Measurements from ENCODE around the gene HOXC12.

Gene HOXC12

DNA sequence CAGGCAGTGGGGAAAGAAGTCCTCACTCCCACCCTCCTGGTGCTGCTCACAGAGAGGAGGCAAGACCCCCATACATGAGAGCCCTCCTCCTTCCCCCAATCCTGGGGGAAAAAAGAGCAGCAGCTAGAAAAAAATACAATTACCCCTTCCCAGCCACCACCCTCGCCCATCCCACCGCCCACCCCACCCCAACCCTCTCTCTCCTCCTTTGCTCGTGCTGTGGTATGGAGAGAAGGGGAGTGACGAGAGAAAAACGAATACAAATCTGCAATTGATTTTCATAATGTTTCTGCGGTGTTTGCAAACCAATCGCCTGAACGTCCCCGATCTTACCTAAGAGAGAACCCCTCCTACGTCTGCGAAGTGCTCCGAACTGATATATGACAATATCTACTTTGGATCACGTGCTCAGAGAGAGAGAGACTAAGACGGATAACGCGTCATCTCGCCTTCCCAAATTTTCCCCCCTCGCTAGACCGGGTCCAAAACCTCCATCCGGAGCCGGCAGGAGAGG, 18.1 kb downstream of the HOXC12 start, which contains the start of gene HOXC11:
HOXC11 (plus strand) TSS at position 405 of the 514 bp plus-strand sequence. CDS start 116 bp downstream, outside the sequence.
- DNase-seq (ENCODE audit: low read depth) = no peak

DNA sequence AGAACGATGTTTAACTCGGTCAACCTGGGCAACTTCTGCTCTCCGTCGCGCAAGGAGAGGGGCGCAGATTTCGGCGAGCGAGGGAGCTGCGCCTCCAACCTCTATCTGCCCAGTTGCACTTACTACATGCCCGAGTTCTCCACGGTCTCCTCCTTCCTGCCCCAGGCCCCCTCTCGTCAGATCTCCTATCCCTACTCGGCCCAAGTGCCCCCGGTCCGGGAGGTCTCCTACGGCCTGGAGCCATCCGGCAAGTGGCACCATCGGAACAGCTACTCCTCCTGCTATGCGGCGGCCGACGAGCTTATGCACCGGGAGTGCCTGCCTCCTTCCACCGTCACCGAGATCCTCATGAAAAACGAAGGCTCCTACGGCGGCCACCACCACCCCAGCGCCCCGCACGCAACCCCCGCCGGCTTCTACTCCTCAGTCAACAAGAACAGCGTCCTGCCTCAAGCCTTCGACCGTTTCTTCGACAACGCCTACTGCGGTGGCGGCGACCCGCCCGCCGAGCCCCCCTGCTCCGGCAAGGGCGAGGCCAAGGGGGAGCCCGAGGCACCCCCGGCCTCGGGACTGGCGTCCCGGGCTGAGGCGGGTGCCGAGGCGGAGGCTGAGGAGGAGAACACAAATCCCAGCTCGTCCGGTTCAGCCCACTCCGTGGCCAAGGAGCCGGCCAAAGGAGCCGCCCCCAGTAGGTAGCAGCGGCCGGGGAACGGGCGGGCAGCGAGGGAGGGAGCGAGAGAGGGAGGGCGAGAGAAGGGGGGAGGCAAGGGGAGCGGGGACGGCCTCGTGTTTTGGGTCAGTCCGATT, 18.7 kb downstream of the HOXC12 start:
- no peak for DNase-seq (ENCODE audit: low read depth)

DNA sequence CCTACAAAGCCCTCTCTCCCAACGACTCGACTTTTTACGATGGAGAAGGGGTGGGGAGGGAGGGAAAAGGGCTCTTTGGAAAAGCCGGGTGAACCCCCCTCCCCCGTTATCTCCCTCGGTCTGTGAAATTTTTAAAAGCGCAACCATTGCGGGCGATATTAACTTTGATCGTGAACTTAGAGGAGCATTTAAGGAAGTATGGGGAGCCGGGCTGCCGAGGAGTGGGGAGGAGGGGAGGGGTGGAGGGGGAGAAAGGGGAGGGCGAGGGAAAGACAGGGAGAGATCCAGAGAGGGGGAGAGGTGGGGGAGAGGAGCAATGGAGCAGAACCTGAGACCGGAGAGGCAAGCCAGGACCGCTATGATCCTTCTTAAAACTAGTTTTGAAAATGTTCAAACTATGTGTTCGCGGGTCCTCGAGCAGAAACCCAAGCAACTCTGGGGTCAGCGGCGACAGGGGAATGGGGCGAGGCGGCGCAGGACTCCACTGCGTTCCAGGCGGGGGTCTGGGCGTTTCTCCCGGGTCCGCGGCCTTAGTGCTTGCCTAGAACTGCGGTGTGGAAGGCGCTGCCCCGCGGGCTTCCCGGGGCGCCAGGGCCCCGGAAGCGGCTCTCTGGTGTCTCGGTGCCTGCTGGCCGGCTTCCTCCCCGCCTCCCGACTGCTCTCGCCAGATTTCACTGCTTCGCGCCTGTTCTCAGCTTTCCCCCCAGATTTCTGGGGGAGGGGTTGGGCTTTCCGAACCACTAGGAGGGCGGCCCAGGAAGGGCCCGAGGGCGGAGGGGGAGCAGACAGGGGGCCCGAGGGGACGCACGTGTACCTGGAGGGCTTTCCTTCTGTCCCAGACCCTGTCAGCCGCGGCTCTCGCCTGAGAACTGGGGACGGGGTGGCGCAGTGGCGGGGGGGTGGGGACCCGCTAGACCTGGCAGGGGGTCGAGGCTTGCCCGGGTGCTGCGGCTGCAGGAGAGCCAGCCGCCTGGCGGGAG, 19.7 kb downstream of the HOXC12 start, which contains the start of gene HOTAIR:
HOTAIR (minus strand) TSS at position 871 of the 980 bp plus-strand sequence.
- no peak for DNase-seq (ENCODE audit: low read depth)

DNA sequence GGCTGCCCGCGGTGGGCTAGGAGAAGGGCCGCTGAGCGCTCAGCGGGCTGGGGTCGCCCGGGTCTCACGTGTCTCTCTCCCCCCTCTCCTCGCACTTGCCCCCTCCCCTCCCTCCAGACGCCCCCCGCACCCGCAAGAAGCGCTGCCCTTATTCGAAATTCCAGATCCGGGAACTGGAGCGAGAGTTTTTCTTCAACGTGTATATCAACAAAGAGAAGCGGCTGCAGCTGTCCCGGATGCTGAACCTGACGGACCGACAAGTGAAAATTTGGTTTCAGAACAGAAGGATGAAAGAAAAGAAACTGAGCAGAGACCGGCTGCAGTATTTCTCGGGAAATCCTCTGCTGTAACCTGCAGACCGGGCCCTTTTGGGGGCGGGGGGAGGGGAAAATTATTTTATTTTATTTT, 20.4 kb downstream of the HOXC12 start:
- no peak for DNase-seq (ENCODE audit: low read depth)

DNA sequence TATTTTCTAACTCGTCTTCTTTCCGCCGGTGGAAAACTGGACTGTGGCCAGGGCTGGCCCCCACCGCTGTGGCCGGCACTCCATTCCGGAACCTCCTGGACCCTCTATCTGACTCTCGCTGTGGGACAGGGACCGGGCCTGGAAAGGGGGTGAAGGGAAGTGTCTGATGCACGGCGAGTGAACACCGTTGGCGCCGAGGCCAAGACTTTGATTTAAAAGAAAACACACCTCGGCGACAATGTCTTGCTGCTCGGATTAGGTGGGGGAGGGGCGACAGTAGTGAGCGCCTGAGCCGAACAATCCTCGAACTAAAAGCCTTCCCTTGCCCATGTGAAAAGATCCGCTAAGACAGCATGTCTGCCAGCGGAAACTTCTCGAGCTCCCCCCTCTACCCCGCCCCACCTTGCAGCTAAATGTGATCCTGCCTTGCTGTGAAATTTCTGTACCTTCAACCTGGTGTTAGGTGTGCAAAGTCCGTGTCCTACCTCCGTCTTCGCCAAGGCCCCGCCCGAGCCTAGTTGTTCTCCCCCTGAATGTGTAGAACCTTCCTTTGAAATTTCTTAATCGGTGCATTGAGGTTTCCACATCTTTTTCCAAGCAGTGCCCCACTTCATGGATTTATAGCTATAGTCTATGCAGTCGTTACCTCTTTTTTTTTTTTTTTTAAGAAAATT, 20.9 kb downstream of the HOXC12 start:
- DNase-seq (ENCODE audit: low read depth) = no peak

DNA sequence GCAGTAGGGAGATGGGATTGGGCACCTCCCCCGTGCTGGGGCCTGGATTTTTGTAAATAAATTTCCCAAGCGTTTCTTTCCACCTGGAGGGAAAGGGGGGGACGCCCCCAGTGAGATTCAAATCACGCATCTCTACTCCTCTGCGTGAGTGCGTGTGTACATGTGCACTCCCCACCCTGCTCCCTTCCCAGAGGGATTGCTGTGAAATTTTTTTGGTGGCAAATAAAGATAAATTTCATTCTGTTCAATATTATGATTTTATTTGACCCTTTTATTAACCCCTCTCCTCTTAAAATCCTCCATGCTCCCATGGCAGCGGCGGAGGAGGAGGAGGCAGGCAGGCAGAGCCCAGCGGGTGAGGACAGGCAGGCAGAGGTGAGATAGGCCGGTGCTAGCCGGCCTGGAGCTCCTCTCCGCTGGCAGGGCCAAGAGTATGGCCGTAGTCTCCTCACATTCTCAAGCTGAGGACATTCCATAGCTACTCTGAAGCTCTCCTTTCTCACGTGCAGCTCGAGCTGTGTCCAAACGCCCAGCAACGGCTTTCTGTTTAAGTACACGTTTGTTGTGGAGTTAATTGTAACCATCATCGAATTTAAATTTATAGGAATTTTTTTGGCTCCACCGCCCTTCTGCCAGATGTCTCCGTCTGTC, 21.6 kb downstream of the HOXC12 start:
- DNase-seq (ENCODE audit: low read depth) = no peak

DNA sequence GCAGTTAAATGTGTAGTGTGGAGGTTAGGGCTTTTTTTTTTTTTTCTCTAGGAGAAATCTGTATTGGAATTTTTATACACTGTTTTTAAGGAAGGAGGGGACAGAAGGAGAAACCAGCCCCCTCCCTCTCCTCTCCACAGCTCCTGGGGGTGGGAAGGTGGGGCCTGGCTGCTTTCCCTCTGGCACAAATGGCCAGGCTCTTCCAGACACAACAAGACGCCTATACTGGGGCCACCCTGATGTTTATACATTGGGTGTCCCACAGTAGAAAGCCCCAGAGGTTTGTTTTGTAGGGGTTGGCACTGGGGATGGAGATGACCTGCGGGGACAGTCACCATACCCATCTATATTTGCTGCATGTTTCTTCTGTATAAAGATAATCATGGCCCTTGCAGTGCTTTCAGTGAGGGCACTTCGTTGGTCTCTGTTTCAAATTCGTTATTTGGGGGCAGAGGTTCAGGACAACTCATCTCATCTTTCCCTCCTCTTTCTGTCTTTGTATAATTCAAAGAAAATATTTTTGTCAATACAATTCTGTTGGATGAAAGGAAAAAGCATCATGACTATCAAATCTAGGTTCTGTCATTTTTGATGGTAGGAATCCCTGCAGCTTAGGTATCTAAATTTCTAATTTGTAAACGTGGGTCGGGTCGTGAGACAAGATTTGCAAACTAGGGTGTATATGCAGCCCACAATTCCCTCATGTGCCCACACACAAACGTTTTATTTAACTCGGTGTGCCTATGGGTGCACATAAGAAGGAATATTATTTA, 22.3 kb downstream of the HOXC12 start:
- DNase-seq (ENCODE audit: low read depth) = no peak

DNA sequence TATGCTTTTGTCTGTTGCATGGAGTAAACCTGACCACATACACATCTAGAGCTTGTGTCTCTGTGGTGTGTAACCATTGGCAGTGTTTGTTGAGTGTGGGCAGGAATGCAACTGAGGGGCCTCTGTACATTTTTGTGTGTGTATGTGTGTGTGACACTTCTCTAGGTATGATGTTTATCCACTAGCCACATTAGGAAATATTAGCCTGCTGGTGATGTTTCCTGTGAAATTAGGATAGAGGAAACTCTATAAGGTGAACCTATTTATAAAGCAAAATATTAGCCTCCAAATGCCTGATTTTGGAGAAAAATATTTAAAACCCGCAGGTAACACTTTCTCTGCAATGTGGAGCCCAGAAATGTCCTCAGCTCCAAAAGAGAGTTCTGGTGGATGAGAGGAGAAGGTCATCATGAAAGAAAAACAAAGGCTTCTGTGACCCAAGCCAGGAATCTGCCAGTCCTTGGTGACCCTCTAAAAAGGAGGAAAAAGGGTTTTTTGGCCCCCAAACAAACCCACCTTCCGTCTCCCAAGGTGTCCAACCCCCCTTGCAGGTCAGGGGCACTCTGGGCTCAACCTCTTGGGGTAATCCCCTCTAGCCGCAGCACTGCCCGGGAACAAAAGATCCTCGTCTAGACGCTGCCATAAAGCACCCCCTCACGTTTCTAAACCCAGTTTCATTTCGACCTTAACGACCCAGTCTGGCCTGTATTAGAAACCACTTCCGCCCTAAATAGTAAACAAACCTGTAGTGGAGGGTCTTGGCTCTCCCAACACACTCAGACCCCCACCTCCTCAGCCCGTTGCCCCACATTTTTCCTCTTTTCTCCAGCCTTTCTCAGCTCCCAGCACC, 23.1 kb downstream of the HOXC12 start:
- no peak for DNase-seq (ENCODE audit: low read depth)

DNA sequence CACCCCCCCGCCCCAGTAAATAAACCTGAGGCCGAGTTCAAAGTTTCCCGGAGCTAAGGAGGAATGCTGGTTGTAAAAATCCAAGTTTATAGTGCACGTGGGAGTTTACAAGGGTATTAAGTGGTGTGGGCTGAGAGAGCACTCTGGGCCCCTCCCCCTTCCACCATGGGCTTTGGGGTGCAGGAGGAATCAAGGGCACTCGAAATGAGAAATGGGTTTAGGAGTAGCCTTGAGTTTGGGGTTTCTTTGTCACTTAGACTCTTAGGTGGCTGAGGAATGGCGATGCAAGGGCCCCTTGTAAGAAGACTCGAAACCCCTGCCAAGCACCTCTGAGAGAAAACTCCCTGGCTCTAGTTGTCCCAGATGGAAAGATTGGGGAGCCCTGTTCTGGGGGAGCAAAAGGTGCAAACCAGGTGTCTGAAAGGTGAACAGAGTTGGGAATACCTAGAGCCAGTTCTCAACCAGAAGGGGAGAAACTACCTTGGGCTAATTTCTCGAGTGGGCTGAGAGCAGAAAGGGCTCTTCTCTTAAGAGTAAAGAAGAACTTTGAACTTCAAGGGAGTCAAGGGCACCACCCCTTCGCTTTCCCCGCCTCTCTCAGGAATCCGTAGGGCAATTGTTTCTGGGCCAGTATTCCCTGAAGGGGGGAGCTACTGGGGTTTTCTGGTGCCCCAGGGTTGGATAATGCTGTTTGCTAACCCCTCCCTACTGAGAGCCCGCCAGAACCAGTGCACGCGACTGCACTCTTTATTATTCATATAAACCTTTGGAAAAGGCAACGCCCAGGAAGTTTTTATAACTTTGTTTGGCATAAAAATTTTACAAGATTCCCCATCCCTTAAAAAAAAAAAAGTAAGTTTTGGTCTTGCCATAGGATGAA, 24.0 kb downstream of the HOXC12 start:
- DNase-seq (ENCODE audit: low read depth) = no peak

DNA sequence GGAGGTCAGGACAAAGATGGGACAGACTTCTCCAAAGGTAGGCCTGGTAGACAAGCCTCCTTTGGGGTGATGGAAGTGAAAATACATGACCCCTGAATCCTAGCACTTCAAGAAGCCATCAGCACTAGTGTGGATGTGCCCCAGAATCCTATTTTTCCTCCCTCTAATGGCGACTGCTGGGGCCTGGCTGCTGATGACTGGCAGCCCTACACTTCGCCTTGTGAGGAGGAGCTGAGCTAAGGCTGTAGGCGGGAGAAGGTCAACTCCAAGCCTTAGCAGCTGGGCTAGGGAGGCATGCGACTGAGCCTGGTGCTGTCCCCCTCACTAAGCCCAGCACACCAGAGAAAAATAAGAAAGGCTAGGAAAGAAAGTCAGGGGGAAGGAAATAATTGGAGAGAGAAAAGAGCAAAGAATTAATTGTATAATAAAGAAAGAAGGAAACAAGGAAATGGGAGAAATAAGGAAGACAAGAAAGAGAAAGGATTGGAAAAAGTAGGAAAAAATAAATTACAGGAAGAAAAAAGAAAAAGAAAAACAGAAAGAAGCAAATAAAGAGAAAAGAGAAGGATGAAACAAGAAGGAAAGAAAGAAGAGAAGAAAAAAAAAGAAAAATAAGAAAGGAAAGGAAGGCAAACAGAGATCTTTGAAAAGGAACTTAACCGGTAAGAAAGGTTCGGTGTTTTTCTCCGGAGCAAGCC, 25.6 kb downstream of the HOXC12 start:
- no peak for DNase-seq (ENCODE audit: low read depth)

DNA sequence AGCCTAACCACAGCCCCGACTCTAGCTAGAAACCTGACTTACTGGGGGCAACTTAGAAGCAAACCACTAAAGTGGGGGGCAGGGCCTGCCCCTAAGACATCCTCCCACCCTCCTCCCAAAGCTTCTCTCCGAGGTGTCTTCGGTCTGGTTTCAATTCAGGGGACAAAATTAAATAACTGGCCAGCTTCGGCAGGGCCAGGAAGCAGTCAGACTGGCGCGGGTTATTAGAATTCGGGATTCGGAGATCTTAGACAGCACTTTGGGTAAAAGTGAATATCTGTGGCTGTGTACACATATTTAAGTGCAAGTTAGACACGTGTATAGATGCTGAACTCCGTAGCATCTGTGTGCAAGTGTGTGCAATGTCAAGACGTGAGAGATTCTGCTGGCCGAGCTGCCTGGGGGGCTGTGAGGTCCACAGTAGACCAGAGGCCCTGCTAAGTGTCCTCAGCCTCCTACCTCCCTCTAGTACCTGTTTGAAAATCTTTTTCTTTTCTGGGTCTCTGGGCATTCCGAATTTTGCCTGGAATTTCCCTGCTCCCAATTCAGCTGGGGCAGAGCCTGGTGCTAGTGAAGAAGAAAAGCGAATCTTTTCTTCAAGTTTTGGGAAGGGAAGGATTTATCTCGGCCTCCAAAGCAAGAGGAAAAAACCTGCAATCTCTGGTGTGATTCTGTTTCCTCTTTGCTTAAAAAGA, 26.2 kb downstream of the HOXC12 start:
- DNase-seq (ENCODE audit: low read depth) = no peak

DNA sequence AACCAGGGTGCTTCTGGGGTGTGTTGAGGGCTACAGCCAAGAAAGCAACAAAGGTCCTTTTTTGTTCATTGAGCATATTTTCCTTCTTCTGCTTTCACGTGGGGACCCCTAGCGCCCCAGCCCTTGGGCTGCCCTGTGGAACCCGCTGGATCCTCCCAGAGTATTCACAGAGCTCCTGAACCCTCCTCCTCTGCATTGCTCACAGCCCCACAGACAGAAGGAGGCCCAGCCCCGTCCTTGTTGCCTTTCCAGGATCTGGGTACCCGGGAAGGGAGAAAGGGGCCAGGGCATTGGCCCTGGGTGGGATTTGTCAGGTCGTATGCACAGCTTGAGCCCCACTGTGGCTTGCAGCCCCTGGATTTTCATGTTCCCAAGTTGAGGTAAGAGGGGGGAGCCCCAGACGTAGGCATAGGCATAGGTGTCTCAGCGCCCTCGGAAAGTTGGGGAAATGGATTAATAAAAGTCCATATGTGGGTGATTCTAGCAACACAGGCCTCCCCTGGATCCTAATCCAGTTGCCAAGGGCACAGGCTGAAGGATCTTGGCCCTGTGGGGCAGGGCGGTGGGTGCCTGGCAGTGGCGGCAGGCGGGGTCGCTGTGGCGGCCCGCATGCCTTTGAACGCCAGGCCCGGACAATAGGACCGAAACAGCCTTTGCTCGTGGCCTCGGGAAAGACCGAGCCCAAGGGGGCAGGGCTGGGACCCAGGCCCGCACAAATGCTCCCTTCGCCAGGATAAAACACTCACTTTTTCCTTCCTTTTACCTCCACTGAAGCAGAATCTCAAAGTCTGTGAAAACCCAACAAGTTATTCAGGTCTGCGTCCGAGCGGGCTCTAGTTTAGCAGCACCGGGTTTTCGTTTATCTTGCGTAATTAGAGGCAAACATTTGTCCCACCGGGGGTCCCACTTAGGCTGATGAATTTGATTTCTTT, 27.2 kb downstream of the HOXC12 start:
- no peak for DNase-seq (ENCODE audit: low read depth)

DNA sequence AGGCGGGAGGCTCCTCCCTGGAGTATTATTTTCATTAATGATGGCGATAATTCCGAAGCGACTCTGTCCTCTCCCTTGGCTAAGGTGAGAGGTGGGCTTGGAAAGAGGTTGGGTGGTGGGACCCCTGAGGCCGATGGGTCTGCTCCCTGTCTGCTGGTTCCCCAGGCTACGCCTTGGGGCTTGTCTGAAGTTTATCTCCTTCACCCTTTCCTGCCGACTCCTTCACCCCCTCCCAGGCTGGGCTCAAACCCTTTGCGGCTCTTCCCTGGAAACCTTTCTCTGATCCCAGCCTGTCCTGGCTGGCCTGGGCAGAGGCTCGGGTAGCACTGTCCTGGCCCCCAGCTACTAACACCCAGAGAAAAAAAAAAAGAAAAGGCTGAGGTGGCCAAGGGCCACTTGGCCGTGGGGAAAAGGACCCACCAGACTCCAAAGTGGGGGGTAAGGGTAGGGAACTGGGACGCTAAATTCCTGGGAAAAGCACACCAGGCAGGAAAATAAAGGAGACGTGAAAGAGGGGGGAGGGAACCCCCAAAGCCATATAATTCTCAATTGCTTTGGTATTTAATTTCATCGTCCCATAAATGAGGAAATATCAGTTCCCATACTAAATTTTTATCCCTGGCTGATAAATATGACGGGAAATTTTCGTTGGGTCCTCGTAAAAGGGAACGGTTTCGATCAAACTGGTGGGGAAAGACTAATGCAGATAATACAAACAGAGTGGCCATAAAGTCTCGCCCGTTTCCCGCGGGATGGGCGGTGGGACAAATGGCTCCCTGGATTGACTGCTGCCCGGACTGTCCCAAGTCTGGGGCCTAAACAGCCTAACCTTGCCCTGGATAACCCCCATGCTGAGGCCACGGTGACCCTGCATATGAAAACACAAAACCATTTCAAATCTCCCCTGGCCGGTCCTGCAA, 28.2 kb downstream of the HOXC12 start:
- no peak for DNase-seq (ENCODE audit: low read depth)

DNA sequence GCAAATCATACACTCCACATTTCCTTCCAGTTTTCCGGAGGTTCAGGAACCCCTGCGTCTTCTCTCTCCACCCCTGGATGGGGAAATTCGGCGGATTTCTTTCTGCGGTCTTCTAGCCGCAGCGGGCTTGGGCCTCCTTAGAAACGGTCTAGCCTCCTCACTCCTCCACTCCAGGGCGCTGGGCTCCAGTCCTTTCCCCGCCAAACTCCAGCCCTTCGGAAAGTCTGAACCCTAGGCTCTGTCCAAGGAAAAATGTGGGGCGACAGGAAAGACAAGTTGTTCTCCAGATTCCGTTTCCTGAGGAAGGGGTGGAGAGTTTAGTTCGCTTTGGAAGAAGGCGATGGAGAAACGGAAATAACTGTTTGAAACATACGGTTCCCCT, 28.9 kb downstream of the HOXC12 start:
- DNase-seq (ENCODE audit: low read depth) = no peak

DNA sequence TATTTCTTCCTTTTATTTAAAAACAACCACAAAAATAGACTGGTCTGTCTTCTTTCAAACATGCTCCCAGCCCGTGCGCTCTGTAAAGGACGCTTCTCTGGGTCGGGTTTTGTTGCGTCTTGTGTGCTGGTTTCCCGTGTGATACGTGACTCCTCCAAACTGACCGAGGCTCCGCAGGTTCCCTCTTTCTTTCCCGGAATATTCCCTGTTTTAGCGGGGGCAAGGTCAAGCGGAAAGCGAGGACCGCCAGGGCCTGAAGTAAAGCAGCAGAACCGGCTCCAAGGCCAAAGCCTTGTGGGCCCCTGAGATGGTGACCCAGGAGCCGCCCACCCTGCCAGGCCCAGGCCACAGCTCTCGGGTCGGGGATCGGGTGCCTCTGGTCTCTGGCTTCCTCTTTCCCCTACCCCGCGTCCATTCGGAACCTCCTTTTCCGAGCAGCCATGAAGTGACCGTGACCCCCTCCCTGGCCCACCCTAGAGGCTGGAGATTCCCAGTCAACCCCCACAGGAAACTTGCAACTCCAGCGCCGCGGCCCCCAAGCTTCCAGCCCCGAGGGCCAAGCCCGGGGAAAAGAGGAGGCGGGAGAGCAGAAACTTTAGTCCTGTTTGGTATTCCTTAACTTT, 29.4 kb downstream of the HOXC12 start:
- no peak for DNase-seq (ENCODE audit: low read depth)

All from fibroblast of gingiva (primary cell).